AG08396 (cell line): ENCODE data around the gene SCFD2.

Experiments
- DNase-seq: peaks from one replicate; pipeline ENCODE4 v3.0.0; 2012; ENCODE audit warnings: low spot score, mixed read lengths

SCFD2 gene

DNA sequence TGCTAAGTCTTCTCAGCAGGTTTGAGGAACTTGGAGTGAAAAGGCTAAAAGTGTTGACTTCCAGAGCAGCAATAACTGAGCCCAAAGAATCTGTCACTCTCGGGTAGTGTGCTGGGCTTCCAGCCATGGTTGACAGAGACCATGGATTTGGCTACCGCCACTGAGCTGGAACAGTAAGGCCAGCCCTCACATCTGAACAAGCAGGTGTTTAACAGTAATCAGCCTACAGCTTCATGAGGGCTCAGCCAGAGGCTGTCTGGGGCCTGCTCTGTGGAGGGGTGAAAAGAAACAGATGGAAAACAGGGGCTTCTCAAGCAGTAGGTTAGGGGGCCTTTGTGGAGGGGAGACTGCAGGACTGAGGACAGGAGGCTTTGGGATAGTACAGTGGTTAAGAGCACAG, 488.8 kb downstream of the SCFD2 start:
- no peak for DNase-seq

DNA sequence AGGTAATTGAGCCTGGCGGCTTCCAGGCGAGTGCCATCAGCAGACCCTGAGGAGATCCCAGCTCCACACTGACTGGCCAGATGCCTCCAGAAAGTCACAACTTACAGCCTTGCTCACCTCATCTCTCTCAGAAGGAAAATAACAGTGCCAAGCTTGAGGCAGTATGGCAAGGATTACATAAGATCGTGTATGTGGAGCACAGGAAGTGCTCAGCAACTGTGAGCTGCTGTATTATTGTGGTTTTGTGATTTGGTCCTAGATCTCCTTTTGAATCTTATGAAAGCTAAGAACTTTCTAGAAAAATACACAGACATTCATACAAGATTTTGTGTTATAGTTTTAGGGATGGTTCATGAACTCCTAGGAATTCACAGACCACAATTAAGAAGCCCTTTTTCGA, 489.8 kb downstream of the SCFD2 start:
- no peak for DNase-seq

DNA sequence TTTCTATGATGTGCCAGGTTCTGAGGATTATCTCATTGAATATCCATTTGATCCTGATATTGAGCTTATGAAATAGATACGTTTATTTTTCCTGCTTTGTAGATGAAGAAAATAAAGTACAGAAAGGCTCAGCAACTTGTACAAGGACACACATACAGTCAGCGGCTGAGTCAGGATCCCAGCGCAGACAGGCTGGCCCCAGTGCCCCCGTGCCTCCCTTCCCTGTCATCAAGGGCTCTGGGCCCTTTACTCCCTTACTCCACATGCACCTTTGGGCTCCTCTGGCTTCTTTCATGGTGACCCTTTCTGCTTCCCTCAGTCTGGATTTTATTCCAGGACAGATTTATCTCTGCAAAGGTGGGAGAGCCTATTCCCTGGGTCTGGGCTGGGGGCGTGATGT, 490.9 kb downstream of the SCFD2 start:
- no peak for DNase-seq

DNA sequence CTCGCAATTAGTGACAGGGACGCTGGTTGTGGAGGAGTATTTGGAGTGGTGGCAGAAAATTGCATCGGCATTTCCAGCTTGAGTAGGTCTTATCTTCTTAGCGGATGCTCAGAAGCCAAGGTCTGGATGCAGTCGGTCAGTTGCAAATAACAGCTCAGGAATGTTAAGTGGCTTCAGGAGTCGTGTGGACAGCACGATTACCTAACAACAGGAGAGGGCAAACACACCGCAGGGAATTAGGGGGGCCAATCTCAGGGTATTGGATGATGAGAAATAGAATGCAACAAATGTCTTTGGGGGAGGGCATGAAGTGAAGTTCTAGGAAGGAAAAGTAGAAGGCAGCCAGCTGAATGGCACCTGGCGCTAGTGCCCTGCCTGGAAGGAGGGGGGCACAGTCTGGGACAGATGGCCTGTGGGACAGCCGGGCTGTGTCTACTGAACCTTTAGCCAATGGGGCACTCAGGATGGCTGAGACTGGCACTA, 492.0 kb downstream of the SCFD2 start:
- no peak for DNase-seq

DNA sequence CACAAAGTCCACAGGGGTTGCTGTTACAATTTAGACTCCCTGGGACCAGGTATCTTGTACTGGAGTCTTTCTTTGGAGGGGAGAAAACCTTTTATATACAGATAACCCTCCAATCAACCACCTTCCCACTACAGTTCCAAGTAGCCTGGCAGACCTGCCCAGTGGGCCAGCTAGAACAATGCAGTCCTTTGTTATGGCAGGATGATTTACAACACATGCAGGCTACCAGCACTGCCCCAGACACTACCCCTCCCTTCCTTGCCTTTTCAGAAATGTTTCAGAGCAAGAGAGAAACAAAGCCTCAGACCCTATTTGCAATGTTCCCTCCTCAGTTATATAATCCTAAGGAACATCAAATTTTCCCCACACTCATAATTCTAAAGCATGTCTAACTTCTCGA, 492.7 kb downstream of the SCFD2 start:
- DNase-seq, result no peak

DNA sequence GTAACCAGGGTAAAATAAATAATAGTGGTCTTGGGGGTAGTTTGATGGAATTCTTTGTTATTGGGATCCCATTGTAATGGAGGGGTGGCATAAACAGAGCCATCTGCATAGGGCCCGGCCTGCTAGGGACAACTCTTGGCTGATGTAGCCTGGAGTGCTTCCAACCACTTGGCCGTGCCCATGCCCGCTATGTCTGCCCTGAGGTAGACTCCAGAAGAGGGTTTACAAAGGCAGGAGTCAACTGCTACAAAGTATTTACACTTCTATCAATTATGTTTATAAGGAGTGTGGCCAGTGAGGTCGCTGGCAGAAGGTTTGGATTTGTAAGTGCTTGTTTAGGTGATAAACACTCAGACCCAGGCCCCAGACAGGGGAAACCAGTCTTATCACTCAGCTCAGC, 495.6 kb downstream of the SCFD2 start:
- no peak for DNase-seq

DNA sequence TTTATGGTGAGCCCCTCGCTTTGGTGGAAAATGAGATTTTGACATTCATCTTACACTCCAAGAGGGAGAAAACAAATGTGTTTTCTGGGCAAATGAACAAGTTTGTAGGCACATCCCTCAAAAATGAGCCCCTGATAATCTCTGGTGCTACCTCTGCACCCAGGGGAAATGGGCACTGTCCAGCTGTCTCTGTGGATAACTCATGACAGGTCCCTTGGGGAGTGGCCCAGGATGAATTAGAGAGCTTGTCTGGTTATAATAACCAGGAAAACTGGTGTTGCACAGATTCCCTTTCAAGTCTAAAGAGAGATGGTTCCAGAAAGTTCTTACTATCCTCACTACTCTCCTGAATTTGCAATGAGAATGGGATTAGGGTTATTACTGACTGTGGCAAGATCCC, 496.2 kb downstream of the SCFD2 start:
- DNase-seq, result no peak

DNA sequence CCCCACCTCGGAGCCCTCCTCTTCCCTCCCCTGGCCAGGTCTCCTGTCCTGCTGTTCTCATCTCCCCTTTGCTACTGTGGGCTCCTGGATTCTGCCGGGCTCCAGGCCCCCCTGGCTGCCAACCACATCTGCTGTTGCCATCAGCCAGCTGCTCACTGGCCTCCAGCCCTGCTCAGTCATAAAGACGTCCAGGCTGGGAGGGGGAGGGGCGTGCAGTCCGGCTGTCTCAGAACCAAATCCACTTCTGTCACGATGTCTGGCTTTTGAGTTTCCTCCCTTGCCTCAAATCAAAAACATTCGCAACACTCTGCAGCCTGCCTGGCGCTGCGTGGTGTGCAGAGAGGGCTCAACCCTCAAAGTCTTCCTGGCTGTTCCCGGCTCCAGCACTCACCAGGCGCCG, 496.7 kb downstream of the SCFD2 start:
- DNase-seq, result peak; percentile 65

DNA sequence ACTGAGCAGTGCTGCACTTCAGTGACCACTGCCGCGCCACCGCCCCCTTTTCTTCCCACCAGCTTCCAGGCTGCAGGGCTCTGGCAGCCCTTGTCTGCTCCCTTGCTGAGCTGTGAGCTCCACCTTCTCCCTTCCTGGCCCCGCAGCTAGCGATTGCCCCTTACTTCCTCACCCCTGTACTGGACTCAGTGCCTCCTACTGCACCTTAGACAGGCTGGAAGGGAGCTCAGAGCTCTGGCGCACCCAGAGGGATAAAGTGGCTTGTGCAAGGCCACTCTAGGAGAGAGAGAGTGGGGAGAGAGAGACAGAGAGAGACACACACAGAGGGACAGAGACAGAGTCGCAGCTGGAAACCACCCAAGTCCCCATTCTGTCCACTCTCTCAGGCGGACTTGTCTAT, 497.7 kb downstream of the SCFD2 start:
- DNase-seq, result no peak

- DNase-seq, result no peak
Measured at GRCh38 chr4:52867163-52867562, 498.7 kb downstream of the SCFD2 start.

DNA sequence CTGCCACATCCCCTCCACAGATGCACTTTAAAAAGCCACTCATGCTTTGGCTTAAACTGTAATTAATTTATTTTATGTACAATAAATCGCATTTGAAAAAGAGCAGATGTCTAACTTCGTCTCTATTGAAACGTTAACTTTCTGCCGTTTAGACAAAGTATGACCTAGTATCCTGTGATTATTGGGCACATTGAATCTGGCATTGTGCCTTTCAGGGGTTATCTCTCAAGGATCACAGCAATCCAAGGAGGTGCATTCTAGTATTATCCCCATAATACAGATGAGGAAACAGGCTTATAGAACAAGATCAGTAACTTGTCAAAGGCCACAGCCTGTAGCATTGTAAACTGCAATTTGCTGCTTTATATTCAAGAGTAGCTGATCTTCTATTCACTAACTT, 499.1 kb downstream of the SCFD2 start:
- no peak for DNase-seq

- DNase-seq, result no peak
Measured at GRCh38 chr4:52865300-52865699, 500.6 kb downstream of the SCFD2 start.

DNA sequence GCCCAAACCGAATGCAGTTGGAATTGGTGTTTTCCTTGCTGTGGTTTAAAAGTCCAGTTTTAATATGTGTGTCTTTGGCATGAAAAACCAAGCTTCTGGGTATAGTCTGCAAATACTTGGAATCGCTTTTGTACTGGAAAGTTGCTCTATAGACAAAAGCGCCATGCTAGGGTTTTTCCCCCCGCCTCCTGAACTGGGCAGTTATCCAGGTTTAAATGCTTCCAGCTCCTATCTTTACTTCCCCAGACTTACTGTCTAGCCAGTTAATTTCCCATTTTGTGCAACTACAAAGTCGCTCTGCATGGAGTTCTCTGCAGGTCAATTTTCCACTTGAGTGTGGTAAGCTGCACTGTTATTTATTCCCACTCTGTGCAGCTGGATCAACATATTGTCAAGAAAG, 501.1 kb downstream of the SCFD2 start:
- DNase-seq, result no peak

- no peak for DNase-seq
Measured at GRCh38 chr4:52863324-52863723, 502.5 kb downstream of the SCFD2 start.

DNA sequence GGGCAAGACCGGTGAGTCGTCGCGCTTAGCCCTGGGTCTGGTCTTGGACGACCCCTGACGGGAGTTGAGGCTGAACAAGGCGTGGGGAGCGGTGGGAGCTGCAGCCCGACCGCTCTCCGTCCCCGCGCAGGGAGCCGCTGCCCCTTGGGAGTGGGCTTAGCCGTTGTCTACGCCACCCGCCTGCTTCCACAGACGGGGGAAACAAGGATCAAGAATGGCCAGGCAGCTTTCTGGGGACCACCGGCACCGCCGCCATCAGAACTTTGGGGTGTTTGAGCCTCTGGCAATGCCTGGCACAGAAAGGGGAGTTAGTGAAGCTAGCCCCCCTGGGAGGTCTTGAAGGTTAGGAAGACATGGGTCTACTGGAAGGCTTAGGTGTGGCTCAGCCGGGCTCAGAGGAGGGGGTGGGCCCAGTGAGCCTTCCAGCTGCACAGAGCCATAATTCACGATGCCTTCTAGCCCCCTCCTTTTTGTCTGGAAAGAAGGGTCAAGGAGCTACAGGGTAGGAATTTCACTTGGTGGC, 503.2 kb downstream of the SCFD2 start:
- no peak for DNase-seq

GRCh38 chr4:52861879-52862616, 503.8 kb downstream of the SCFD2 start, which contains the start of gene RASL11B:
TSS of gene RASL11B (plus strand) at chr4:52862317. CDS start at chr4:52862508, 191 bp downstream.
- DNase-seq, result peak; percentile 97

DNA sequence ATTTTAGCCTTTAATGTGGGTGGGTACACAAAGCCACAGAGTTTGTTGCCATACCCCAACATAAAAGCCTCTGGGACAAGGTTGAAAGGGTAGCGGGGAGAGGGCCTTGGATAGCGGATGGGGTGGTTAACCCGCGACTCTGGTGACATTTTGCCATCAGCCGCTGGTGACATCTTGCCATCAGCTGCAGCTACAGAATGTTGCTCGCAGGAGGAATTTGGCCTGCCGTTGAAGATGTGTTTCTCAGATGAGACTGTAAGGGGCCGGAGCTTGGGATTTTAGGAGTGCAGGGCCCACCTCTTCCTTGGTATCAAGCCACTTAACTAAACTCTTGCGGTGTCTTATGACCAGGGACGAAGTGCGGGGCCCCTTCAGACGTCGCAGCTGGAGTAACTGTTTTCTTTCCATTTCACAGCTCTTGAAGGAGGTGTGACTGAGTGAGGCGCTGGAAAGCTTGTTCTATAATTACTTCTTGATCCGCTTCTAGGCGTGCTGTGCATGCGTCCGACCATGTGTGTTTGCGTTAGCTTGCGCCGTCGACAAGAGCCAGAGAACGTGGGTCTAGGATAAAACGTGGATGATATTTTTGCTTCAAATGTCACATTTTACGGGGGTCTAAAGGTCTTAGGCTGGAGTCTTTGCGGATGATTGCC, 504.6 kb downstream of the SCFD2 start:
- DNase-seq, result no peak

GRCh38 chr4:52860361-52860760, 505.5 kb downstream of the SCFD2 start:
- DNase-seq, result no peak

DNA sequence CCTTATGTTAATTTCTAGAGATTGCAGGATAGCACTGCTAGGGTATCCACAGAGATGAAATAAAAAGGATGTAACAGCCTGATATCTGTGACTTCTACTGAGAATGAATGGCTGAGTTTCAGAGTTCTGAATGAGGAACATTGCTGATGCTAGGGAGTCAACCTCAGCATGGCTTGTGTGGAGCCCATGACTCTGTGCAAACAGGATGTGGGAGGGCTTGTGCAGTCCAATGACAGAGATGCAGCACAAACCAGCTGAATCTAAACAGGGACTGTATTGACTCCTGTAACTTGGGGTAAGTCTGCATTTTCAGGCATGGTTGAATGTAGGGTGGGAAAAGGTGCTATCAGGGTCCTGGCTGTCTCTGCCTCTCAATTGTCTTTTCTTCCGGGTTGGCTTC, 509.1 kb downstream of the SCFD2 start:
- DNase-seq, result no peak

- peak; percentile 70 for DNase-seq
Measured at GRCh38 chr4:52853351-52853750, 512.5 kb downstream of the SCFD2 start.

- no peak for DNase-seq
Measured at GRCh38 chr4:52852711-52853110, 513.1 kb downstream of the SCFD2 start.

DNA sequence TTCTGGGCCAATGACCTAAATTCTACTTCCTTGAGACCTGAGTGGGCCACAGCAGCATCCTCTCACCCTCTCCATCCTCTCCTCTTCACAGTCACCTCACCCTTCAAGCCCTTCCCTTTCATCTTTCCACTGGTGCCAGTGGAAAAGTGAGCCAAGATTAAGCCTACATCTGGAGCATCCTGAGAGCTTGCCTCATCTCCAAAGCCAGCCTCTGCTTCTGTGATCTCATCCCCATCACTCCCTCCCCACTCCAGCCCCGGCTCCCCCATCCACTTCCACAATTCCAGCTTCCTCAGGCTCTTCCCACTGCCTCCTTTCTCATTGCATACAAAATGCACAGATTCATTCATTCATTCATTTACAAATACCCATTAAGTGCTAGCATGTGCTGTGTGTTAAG, 513.8 kb downstream of the SCFD2 start:
- DNase-seq, result no peak

DNA sequence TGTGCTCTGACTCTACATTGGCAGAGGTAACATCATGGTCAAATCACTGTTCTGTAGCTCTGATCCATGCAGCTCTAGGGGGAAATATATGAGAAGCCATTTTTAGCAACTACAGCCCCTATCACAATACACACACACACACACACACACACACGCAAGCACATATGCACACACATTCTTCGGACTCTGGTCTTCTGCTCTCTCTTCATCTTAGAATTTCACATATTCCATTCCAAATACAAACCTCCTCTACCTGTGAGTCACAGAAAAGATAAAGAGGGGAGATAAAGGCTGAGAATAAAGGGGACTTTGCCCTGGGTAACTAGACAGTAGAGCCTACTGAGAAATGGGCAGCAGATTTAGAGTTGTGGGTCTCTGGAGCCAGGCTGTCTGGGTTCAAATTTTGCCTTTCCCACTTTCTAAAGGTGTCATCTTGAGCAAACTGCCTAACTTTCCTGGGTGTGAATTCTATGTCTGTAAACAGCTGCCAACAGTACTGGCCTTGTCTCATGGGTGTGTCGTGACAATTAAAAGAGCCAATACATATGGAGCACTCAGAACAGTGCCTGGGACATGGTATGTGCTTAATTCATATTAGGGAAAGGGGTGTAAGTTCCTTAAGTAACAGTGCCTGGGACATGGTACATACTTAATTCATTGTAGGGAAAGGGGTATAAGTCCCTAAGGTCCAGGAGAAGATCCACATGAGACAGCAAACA, 515.3 kb downstream of the SCFD2 start:
- no peak for DNase-seq
